SU-DHL-6 (cell line): ENCODE results near the gene AHDC1.

Experiments used
- H2AFZ ChIP-seq: fragments of 200-600 bp; sonication (generic); 2 replicates; pipeline ENCODE4 v1.6.1; 2014; ENCODE audit warnings: low read depth, mild to moderate bottlenecking, moderate library complexity, mixed read lengths, antibody characterized with exemption, low read length; ENCODE audit not compliant: severe bottlenecking
- H3F3A ChIP-seq: fragments of 200-600 bp; shearing (Covaris generic); 2 replicates; pipeline ENCODE4 v1.6.0; 2016; ENCODE audit warnings: antibody characterized with exemption, mild to moderate bottlenecking; ENCODE audit not compliant: insufficient read depth
- H3K27ac ChIP-seq: fragments of 200-600 bp; sonication (generic); 2 replicates; pipeline ENCODE4 v1.5.1; 2016; ENCODE audit warnings: low read depth, mild to moderate bottlenecking, low read length, moderate library complexity, mixed read lengths
- H3K27me3 ChIP-seq: fragments of 200-600 bp; sonication (generic), shearing (Covaris generic); 2 replicates; pipeline ENCODE4 v1.6.0; 2014; ENCODE audit warnings: mild to moderate bottlenecking, low read length
- H3K36me3 ChIP-seq: fragments of 200-600 bp; sonication (generic); 2 replicates; pipeline ENCODE4 v1.6.1; 2014; ENCODE audit warnings: mild to moderate bottlenecking, low read length, mixed read lengths
- H3K4me2 ChIP-seq: fragments of 300-600, 200-600 bp; shearing (Covaris generic), sonication (generic); 2 replicates; pipeline ENCODE4 v1.6.0; 2014; ENCODE audit warnings: low read length, low read depth, mild to moderate bottlenecking; ENCODE audit not compliant: poor library complexity, severe bottlenecking
- H3K4me3 ChIP-seq: fragments of 200-600 bp; sonication (generic); 2 replicates; pipeline ENCODE4 v1.5.1; 2014; ENCODE audit warnings: antibody characterized with exemption, low read length, mild to moderate bottlenecking, mixed read lengths; ENCODE audit not compliant: insufficient read depth, poor library complexity, severe bottlenecking
- H3K79me2 ChIP-seq: fragments of 200-600 bp; sonication (generic); 2 replicates; pipeline ENCODE4 v1.6.1; 2014; ENCODE audit warnings: mild to moderate bottlenecking, low read length, moderate library complexity; ENCODE audit not compliant: insufficient read depth
- H3K9ac ChIP-seq: fragments of 200-600 bp; sonication (generic); 2 replicates; pipeline ENCODE4 v1.7.0; 2014; ENCODE audit warnings: mild to moderate bottlenecking, low read length
- H3K9me2 ChIP-seq: fragments of 200-600 bp; sonication (generic); replicated peaks from 2 replicates; pipeline ENCODE4 v1.6.1; 2014; ENCODE audit warnings: low read length; ENCODE audit not compliant: insufficient read depth
- H3K9me3 ChIP-seq: fragments of 200-600 bp; sonication (generic); 2 replicates; pipeline ENCODE4 v1.6.1; 2014; ENCODE audit warnings: low read length, mixed read lengths; ENCODE audit not compliant: insufficient read depth
- H4K20me1 ChIP-seq: fragments of 200-600 bp; sonication (generic); 2 replicates; pipeline ENCODE4 v1.6.1; 2014; ENCODE audit warnings: low read depth, mild to moderate bottlenecking, antibody characterized with exemption, low read length, moderate library complexity, mixed read lengths
- EZH2phosphoT487 ChIP-seq: fragments of 200-600 bp; sonication (generic), shearing (Covaris generic); conservative IDR thresholded peaks from 2 replicates; pipeline ENCODE4 v1.6.1; 2018; ENCODE audit warnings: mild to moderate bottlenecking, antibody characterized with exemption, low read length, moderate library complexity, mixed read lengths
- TF ChIP-seq, protein P1 (sequence below): fragments of 200-600 bp; sonication (generic); IDR thresholded peaks from one replicate; pipeline ENCODE4 v1.5.1; 2017; ENCODE audit warnings: antibody characterized with exemption, mild to moderate bottlenecking, low read length, moderate library complexity; ENCODE audit not compliant: insufficient read depth, poor library complexity, severe bottlenecking

AHDC1 gene

DNA sequence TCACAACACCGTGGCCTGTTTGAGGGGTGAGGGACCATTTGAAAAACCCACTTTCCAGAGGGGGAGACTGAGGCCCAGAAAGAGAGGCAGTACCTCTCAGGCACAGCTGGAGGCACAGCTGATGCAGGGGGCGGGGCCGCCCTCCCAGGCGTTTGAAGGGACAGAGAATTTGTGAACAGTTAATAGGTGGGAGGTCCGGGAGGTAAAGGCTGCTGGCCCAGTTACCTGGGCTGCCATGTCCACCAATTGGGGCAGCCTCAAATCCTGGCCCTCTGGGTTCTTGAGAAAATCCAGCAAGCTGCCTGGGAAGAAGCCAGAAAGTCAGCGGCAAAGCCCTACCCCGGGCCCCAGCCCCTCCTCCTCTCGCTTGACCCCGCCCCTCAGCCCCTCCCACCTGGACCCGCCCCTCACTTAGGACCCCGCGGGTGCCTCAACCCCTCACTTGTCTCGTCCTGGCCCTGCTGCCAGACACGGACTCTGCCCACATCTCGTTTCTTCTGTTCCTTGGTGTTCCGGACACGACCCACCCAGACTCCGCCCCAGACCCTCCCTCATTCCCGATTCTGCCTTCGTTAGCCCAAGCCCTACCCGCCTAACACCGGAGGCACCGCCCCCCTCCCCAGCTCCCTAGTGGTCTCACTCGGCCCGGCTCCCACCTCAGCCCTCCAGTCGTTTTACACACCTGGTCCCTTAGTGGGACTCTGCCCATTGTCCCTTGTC lies 10.8 kb upstream of the AHDC1 start:
- H3K36me3 ChIP-seq = no peaks in the 10 kb centered on the region
- no peak overlapping the region for H2AFZ ChIP-seq
- H3K4me2 ChIP-seq = no peak overlapping the region
- no peaks in the 10 kb centered on the region for H3K9me2 ChIP-seq
- H3K27me3 ChIP-seq = no peaks in the 10 kb centered on the region
- no peaks in the 10 kb centered on the region for H3K9me3 ChIP-seq
- no peak overlapping the region for H3K4me3 ChIP-seq
- no peak for TF ChIP-seq EZH2phosphoT487
- TF ChIP-seq, protein P1, sequence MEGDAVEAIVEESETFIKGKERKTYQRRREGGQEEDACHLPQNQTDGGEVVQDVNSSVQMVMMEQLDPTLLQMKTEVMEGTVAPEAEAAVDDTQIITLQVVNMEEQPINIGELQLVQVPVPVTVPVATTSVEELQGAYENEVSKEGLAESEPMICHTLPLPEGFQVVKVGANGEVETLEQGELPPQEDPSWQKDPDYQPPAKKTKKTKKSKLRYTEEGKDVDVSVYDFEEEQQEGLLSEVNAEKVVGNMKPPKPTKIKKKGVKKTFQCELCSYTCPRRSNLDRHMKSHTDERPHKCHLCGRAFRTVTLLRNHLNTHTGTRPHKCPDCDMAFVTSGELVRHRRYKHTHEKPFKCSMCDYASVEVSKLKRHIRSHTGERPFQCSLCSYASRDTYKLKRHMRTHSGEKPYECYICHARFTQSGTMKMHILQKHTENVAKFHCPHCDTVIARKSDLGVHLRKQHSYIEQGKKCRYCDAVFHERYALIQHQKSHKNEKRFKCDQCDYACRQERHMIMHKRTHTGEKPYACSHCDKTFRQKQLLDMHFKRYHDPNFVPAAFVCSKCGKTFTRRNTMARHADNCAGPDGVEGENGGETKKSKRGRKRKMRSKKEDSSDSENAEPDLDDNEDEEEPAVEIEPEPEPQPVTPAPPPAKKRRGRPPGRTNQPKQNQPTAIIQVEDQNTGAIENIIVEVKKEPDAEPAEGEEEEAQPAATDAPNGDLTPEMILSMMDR = no peak
- no peaks in the 10 kb centered on the region for H4K20me1 ChIP-seq
- no peaks in the 10 kb centered on the region for H3F3A ChIP-seq
- H3K9ac ChIP-seq = no peak overlapping the region
- H3K27ac ChIP-seq = no peak overlapping the region
- no peaks in the 10 kb centered on the region for H3K79me2 ChIP-seq

DNA sequence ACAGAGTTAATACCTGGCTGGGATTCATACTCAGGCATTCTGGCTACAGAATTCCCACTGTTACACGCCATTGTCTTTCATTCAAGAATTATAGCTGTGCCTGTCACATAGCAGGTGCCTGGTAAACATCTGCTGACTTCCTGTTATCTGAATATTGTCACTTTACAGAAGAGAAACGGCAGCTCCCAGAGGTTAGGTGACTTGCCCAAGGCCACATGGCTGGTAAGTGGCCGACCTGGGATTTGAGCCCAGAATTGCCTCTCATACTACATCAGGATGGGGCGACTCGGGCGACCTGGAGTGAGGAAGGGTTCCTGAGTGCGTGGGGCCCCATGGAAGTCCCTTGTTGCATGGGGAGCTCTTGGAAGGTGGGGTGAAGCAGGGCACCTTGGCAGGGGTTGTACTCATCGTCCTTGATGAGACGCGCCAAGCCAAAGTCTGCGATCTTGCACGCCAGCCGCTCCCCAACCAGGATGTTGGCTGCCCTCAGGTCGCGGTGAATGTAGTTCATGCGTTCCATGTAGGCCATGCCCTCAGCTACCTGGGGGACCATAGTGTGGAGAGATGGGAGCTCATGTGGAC lies 10.2 kb upstream of the AHDC1 start:
- no peak overlapping the region for H3K4me2 ChIP-seq
- no peak overlapping the region for H3K27ac ChIP-seq
- no peaks in the 10 kb centered on the region for H3K79me2 ChIP-seq
- no peaks in the 10 kb centered on the region for H3K27me3 ChIP-seq
- H3F3A ChIP-seq = no peaks in the 10 kb centered on the region
- no peak overlapping the region for H2AFZ ChIP-seq
- H3K9me3 ChIP-seq = no peaks in the 10 kb centered on the region
- no peaks in the 10 kb centered on the region for H4K20me1 ChIP-seq
- TF ChIP-seq, protein P1 = no peak
- no peak for TF ChIP-seq EZH2phosphoT487
- H3K9me2 ChIP-seq = no peaks in the 10 kb centered on the region
- no peaks in the 10 kb centered on the region for H3K36me3 ChIP-seq
- no peak overlapping the region for H3K4me3 ChIP-seq
- H3K9ac ChIP-seq = no peak overlapping the region

DNA sequence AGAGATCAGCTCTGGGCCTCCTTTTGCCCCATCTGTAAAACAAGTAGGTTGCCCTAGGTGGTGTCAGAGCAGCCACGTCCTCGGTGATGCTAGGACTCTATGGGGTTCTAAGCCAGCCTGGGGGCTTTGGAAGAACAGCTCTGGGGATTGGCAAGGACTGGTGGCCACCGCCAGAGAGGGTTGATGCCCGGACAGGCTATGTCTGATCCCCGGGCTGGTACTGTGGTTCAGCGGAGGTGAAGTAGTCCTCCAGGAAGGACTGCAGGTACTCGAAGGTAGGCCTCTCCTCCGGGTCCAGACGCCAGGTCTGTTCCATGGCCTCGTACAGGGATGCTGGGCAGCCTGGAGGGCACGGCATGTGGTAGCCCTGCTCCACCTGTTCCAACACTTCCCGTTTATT lies 8.8 kb upstream of the AHDC1 start:
- Histone ChIP-seq H3F3A (no peaks in the 10 kb centered on the region), H3K4me3 (no peak overlapping the region), H3K36me3 (no peaks in the 10 kb centered on the region), H3K27me3 (no peaks in the 10 kb centered on the region), H3K4me2 (no peak overlapping the region), H3K79me2 (no peaks in the 10 kb centered on the region), H3K9ac (no peak overlapping the region), H3K9me2 (no peaks in the 10 kb centered on the region), H3K9me3 (no peaks in the 10 kb centered on the region), H3K27ac (no peak overlapping the region), H2AFZ (no peak overlapping the region), H4K20me1 (no peaks in the 10 kb centered on the region)
- TF ChIP-seq, protein P1 = no peak
- no peak for TF ChIP-seq EZH2phosphoT487
